Ishikawa (cell line): ENCODE measurements around the gene PID1.

Source experiments
- CEBPB ChIP-seq: IDR thresholded peaks from 2 replicates; pipeline ENCODE4 v1.6.1; 2012
- CREB1 ChIP-seq: IDR thresholded peaks from 2 replicates; pipeline ENCODE4 v1.6.1; 2012; ENCODE audit warnings: low read depth
- EGR1 ChIP-seq: IDR thresholded peaks from 2 replicates; pipeline ENCODE4 v1.6.1; 2012
- EP300 ChIP-seq: IDR thresholded peaks from 2 replicates; pipeline ENCODE4 v1.6.1; 2012; ENCODE audit warnings: borderline replicate concordance
- FOXM1 ChIP-seq: IDR thresholded peaks from 2 replicates; pipeline ENCODE4 v1.6.1; 2012; ENCODE audit warnings: low read depth, borderline replicate concordance
- NFIC ChIP-seq: IDR thresholded peaks from 2 replicates; pipeline ENCODE4 v1.6.1; 2012
- RAD21 ChIP-seq: IDR thresholded peaks from 2 replicates; pipeline ENCODE4 v1.6.1; 2012; ENCODE audit warnings: low read depth
- TAF1 ChIP-seq: IDR thresholded peaks from 2 replicates; pipeline ENCODE4 v1.6.1; 2012; ENCODE audit warnings: low read depth, mild to moderate bottlenecking
- TCF12 ChIP-seq: IDR thresholded peaks from 2 replicates; pipeline ENCODE4 v1.6.1; 2012; ENCODE audit warnings: low read depth
- TEAD4 ChIP-seq: IDR thresholded peaks from 2 replicates; pipeline ENCODE4 v1.6.1; 2012
- YY1 ChIP-seq: IDR thresholded peaks from 2 replicates; pipeline ENCODE4 v1.6.1; 2012; ENCODE audit warnings: low read depth
- ZBTB7A ChIP-seq: IDR thresholded peaks from 2 replicates; pipeline ENCODE4 v1.6.1; 2012; ENCODE audit warnings: low read depth
- TF ChIP-seq, protein P1 (sequence below): IDR thresholded peaks from 2 replicates; pipeline ENCODE4 v1.6.1; 2012
- TF ChIP-seq, protein P2 (sequence below): IDR thresholded peaks from 2 replicates; pipeline ENCODE4 v1.6.1; 2012
- TF ChIP-seq, protein P3 (sequence below): IDR thresholded peaks from 2 replicates; pipeline ENCODE4 v1.6.1; 2012; ENCODE audit warnings: low read depth, mild to moderate bottlenecking

Gene PID1

DNA sequence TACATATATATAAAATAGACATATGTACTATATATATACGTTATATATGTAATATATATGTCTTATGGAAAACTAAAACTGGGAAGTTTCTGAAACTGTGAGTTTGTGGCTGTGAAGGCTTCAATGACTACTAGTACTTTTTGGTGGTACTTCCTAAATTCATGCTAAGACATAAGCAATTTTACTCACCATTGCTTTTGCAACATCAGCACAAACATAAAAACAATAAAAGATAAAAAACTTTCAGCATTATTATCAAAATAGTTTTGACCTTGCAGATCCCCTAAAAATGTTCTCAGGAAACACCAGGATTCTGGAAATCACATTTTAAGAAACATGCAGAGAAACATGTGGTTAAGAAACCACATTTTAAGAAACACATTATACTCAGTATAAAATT lies 269.9 kb downstream of the PID1 start:
- TF ChIP-seq YY1 (no peak), ZBTB7A (no peak), TEAD4 (no peak), FOXM1 (no peak)
- TF ChIP-seq, protein P1, sequence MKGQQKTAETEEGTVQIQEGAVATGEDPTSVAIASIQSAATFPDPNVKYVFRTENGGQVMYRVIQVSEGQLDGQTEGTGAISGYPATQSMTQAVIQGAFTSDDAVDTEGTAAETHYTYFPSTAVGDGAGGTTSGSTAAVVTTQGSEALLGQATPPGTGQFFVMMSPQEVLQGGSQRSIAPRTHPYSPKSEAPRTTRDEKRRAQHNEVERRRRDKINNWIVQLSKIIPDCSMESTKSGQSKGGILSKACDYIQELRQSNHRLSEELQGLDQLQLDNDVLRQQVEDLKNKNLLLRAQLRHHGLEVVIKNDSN = no peak

DNA sequence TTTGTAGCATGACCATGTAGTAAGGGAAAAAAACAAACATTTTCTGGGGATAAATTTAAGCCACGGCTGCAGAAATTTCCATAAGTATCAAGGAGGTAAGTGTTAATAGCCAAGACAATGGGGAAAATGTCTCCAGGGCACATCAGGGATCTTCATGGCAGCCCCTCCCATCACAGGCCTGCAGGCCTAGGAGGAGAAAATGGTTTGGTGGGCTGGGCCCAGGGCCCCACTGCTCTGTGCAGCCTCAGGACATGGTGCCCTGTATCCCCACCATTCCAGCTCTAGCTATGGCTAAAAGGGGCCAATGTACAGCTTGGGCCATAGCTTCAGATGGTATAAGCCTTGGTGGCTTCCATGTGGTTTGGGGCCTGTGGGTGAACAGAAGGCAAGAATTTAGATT lies 271.8 kb downstream of the PID1 start:
- TF ChIP-seq TAF1 (no peak), ZBTB7A (no peak), FOXM1 (no peak), NFIC (no peak), RAD21 (no peak), CEBPB (no peak), TEAD4 (no peak), EP300 (no peak), CREB1 (no peak)
- TF ChIP-seq, protein P2, sequence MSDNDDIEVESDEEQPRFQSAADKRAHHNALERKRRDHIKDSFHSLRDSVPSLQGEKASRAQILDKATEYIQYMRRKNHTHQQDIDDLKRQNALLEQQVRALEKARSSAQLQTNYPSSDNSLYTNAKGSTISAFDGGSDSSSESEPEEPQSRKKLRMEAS = no peak
- TF ChIP-seq, protein P1 = no peak
- TF ChIP-seq, protein P3, sequence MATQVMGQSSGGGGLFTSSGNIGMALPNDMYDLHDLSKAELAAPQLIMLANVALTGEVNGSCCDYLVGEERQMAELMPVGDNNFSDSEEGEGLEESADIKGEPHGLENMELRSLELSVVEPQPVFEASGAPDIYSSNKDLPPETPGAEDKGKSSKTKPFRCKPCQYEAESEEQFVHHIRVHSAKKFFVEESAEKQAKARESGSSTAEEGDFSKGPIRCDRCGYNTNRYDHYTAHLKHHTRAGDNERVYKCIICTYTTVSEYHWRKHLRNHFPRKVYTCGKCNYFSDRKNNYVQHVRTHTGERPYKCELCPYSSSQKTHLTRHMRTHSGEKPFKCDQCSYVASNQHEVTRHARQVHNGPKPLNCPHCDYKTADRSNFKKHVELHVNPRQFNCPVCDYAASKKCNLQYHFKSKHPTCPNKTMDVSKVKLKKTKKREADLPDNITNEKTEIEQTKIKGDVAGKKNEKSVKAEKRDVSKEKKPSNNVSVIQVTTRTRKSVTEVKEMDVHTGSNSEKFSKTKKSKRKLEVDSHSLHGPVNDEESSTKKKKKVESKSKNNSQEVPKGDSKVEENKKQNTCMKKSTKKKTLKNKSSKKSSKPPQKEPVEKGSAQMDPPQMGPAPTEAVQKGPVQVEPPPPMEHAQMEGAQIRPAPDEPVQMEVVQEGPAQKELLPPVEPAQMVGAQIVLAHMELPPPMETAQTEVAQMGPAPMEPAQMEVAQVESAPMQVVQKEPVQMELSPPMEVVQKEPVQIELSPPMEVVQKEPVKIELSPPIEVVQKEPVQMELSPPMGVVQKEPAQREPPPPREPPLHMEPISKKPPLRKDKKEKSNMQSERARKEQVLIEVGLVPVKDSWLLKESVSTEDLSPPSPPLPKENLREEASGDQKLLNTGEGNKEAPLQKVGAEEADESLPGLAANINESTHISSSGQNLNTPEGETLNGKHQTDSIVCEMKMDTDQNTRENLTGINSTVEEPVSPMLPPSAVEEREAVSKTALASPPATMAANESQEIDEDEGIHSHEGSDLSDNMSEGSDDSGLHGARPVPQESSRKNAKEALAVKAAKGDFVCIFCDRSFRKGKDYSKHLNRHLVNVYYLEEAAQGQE = no peak

DNA sequence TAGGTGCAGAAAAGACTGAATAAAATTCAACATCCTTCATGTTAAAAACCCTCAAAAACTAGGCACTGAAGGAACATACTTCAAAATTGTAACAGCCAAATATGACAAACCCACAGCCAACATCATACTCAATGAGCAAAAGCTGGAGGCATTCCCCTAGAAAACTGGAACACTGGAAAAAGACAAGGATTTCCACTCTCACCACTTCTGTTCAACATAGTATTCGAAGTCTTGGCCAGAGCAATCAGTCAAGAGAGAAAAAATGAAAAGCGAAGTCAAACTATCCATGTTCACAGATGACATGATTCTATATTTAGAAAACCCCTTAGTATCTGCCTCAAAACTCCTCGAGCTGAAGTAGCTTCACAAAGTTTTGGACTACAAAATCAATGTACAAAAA lies 282.3 kb downstream of the PID1 start:
- TF ChIP-seq EGR1 = no peak
- no peak for TF ChIP-seq EP300
- no peak for TF ChIP-seq FOXM1
- TF ChIP-seq TEAD4 = no peak
- no peak for TF ChIP-seq YY1
- no peak for TF ChIP-seq TCF12
- no peak for TF ChIP-seq CEBPB
- no peak for TF ChIP-seq NFIC
- TF ChIP-seq TAF1 = no peak
- TF ChIP-seq RAD21 = no peak
- TF ChIP-seq CREB1 = no peak
- TF ChIP-seq, protein P1 = no peak
- TF ChIP-seq, protein P3 = no peak
- no peak for TF ChIP-seq ZBTB7A

DNA sequence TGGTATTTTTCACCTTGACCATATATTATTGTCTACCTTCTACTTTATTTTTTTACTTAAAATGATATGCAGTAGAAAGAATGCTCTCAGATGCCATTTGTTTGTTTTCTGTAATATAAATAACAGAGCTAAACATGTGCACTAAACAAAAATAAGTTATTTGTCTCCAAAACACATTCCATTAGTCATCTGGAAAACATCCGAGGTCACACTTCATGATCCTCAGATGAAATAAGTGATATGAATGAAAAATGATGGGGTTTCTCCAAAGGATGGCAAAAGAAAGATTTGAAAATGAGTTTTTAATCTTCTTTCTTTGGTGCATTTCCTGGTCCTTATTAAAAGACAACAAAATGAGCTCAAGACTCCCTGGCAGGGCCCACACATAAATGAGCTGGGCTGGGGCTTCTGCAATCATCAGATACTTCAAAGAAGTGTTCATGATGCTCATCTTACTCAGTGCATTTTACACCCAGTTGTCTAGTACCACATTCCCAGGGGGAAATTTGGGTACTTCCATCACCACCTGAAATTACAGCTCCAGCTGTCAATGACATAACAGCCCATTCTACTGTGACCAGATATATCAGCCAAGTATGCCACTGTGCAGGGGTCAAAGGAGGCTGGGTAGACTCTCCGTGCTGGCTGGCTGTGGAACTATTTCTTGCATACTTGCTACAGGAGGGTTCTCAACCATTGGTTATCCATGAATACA lies 283.5 kb downstream of the PID1 start:
- no peak for TF ChIP-seq ZBTB7A
- no peak for TF ChIP-seq TCF12

DNA sequence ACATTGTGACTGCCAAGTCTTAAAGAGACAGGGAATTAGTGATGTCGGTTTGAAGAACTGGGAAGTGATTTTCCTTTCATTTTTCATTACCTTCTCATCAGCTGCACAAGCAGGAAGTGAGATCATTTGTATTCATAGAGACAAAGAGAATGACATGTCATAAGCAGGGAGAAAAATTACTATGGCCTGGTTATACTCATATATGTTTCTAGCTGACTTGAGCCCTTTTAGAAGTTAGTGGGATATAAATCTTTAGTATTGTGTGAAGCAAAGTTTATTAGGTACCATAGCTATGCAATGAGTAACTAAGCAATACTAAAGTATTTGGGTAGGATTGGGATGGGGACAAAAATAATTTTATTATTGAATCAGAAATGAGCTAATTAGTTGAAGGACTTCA lies 284.1 kb downstream of the PID1 start:
- no peak for TF ChIP-seq TAF1
- TF ChIP-seq ZBTB7A = no peak
- TF ChIP-seq CEBPB = no peak
- TF ChIP-seq YY1 = no peak
- TF ChIP-seq CREB1 = no peak
- no peak for TF ChIP-seq EGR1
- TF ChIP-seq, protein P1 = no peak
- no peak for TF ChIP-seq RAD21
- TF ChIP-seq NFIC = no peak
- TF ChIP-seq TEAD4 = no peak
- TF ChIP-seq, protein P2 = no peak
- no peak for TF ChIP-seq TCF12
- TF ChIP-seq FOXM1 = no peak
- no peak for TF ChIP-seq EP300
- TF ChIP-seq, protein P3 = no peak
